Fibroblast of mammary gland (primary cell): ENCODE data around the gene P2RY8.

ENCODE experiments used
- DNase-seq: peaks from one replicate; pipeline ENCODE4 v3.0.0-alpha.2; 2010; ENCODE audit warnings: low read depth
- H3K4me3 ChIP-seq: 2 replicates; pipeline ENCODE4 v1.5.1; 2011; ENCODE audit warnings: low read depth, mild to moderate bottlenecking, low read length, moderate library complexity; ENCODE audit not compliant: control insufficient read depth
- CTCF ChIP-seq: conservative IDR thresholded peaks from 2 replicates; pipeline ENCODE4 v1.5.1; 2011; ENCODE audit warnings: low read depth, low read length, inconsistent platforms; ENCODE audit not compliant: control insufficient read depth, insufficient read depth

The P2RY8 gene

GRCh38 chrX:1416965-1417760 lies 119.8 kb downstream of the P2RY8 start:
- DNase-seq, result no peak
- H3K4me3 ChIP-seq, result no peak overlapping the region
- no peak for TF ChIP-seq CTCF

DNA sequence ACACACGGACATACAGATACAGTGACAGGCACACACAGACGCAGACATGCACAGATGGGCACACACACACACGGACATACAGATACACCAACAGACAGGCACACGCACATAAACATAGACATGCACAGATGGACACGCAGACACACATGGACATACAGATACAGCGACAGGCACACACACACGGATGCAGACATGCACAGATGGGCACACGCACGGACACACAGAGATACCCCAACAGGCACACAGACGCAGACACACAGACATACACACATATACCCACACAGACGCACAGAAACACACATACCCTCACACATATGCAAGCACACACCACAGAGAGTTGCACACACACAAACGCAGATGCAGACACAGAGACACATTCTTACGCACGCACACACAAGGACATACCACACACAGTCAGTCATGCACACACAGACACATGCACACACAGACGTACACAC lies 120.6 kb downstream of the P2RY8 start:
- no peak for DNase-seq
- no peak for TF ChIP-seq CTCF
- H3K4me3 ChIP-seq, result no peak overlapping the region
